Measurements from ENCODE around the gene TMEM218.

DNA sequence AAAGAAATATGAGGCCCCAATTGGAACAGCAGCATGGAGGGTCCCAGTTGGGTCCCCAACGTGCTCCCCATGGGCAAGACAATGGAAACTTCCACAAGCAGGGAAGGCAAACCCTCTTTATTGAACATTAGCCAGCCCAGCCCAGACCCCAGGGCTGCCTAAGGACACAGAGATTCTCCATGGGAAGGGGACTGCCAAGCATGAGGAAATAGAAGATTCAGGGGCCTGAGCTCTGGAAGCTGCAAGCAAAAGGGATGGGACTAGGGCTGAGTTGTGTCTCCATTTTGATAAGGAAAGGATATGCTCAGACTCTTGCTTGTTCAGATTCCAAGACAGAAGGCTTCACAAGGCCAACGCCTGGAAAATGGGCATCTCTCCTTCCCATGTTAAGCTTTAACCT, 23.3 kb downstream of the TMEM218 start:
- TF ChIP-seq YY1 (IDR thresholded peaks at IDR 0.05; ENCODE audit: insufficient read depth, insufficient read length) (no peak), ZNF274 (IDR thresholded peaks at IDR 0.05; ENCODE audit: low read depth, low read length) (no peak), SUZ12 (IDR thresholded peaks at IDR 0.05; ENCODE audit: extremely low read depth, insufficient read depth, insufficient read length) (no peak)

Data from NT2/D1 (cell line).